ENCODE measurements around the gene SPATA3. TPM values are rescaled to one million over a fixed set of nuclear protein-coding genes. Genes with fewer than 3 reads are reported as not detected.

SPATA3 gene
- total and polyA plus RNA-seq, 2 experiments from 2014 or later: not detected

GRCh38 chr2:230960026-230960425 lies 35.9 kb upstream of the SPATA3 start:
- H4K20me1 ChIP-seq (replicated peaks; ENCODE audit: insufficient read depth): no peaks in the 10 kb centered on the region
- no peaks in the 10 kb centered on the region for H3K79me2 ChIP-seq (replicated peaks; ENCODE audit: insufficient read depth)
- Mint-ChIP-seq H3K36me3 (ENCODE audit: low read depth) (no peaks in the 10 kb centered on the region), H3K4me1 (peaks cover 10% of the 10 kb centered on the region), H3K4me3 (no peak overlapping the region), H3K9me3 (peaks cover 6% of the 10 kb centered on the region; the same call in 2 of the 3 replicates), H3K27me3 (ENCODE audit: insufficient read depth, low read depth, poor library complexity) (peaks cover 17% of the 10 kb centered on the region), H3K27ac (no peak overlapping the region)
- H3K9me2 ChIP-seq (ENCODE audit: insufficient read depth): no peaks in the 10 kb centered on the region
- no peak overlapping the region for H3K27ac ChIP-seq (ENCODE audit: low read depth)
- no peak for TF ChIP-seq CTCF (conservative IDR thresholded peaks at IDR 0.05; ENCODE audit: low read depth in 2 of 2)
- no peak for TF ChIP-seq EZH2phosphoT487 (IDR thresholded peaks at IDR 0.05; ENCODE audit: unreplicated experiment)
- TF ChIP-seq ZNF114 (CRISPR knock-in tag; IDR thresholded peaks at IDR 0.05): no peak
- TF ChIP-seq ZNF331 (CRISPR knock-in tag; IDR thresholded peaks at IDR 0.05; ENCODE audit: low read depth): no peak
- no peak for TF ChIP-seq ZNF462 (CRISPR knock-in tag; IDR thresholded peaks at IDR 0.05)
- no peak for TF ChIP-seq REST (IDR thresholded peaks at IDR 0.05; ENCODE audit: unreplicated experiment)
- TF ChIP-seq JUNB (IDR thresholded peaks at IDR 0.05; ENCODE audit: unreplicated experiment): no peak
- no peak for TF ChIP-seq EZH2 (IDR thresholded peaks at IDR 0.05; ENCODE audit: low read depth, unreplicated experiment)
- no peak for TF ChIP-seq NANOG (IDR thresholded peaks at IDR 0.05; ENCODE audit: borderline replicate concordance)
- no peak for TF ChIP-seq STAT1 (IDR thresholded peaks at IDR 0.05; ENCODE audit: unreplicated experiment)
- TF ChIP-seq ETS1 (IDR thresholded peaks at IDR 0.05): no peak
- TF ChIP-seq POLR2AphosphoS5 (IDR thresholded peaks at IDR 0.05; ENCODE audit: low read depth): no peak
- no peak for TF ChIP-seq CREB1 (CRISPR knock-in tag; IDR thresholded peaks at IDR 0.05; ENCODE audit: low read depth)
- ATAC-seq: no peak
- H2AFZ ChIP-seq: no peak overlapping the region
- no peaks in the 10 kb centered on the region for H3F3A ChIP-seq (replicated peaks; ENCODE audit: low read depth)
- no peak overlapping the region for H3K4me2 ChIP-seq
- no peaks in the 10 kb centered on the region for H3K36me3 ChIP-seq (ENCODE audit: insufficient read depth)
- DNase-seq (ENCODE audit: low spot score): no peak
- no peaks in the 10 kb centered on the region; the same call in 1 of the 2 replicates for H3K4me1 ChIP-seq (ENCODE audit: insufficient read depth)
- peaks cover 20% of the 10 kb centered on the region for H3K27me3 ChIP-seq (ENCODE audit: insufficient read depth)
- no peak overlapping the region for H3K4me3 ChIP-seq
